IMR-90 (cell line): ENCODE measurements around the gene KRT72.

Experiments used
- BHLHE40 ChIP-seq: fragments of 150-350 bp; IDR thresholded peaks from 2 replicates; pipeline ENCODE4 v1.6.1; 2016; ENCODE audit warnings: mild to moderate bottlenecking, low read depth, low read length
- CHD1 ChIP-seq: IDR thresholded peaks from 2 replicates; pipeline ENCODE4 v1.6.1; 2012; ENCODE audit warnings: low read depth, low read length, improper control_type of control experiment
- MAFK ChIP-seq: IDR thresholded peaks from 2 replicates; pipeline ENCODE4 v1.6.1; 2012; ENCODE audit warnings: low read depth, low read length, improper control_type of control experiment
- MXI1 ChIP-seq: IDR thresholded peaks from 2 replicates; pipeline ENCODE4 v1.6.1; 2012; ENCODE audit warnings: low read depth, mild to moderate bottlenecking, low read length, moderate library complexity, borderline replicate concordance
- POLR2A ChIP-seq: IDR thresholded peaks from 2 replicates; pipeline ENCODE4 v1.6.1; 2012; ENCODE audit warnings: mild to moderate bottlenecking, low read depth, low read length
- RAD21 ChIP-seq: IDR thresholded peaks from 2 replicates; pipeline ENCODE4 v1.6.1; 2012; ENCODE audit warnings: low read length, improper control_type of control experiment
- RCOR1 ChIP-seq: IDR thresholded peaks from 2 replicates; pipeline ENCODE4 v1.6.1; 2012; ENCODE audit warnings: mild to moderate bottlenecking, low read length, improper control_type of control experiment; ENCODE audit not compliant: insufficient replicate concordance
- RFX5 ChIP-seq: IDR thresholded peaks from 2 replicates; pipeline ENCODE4 v1.8.0; 2012; ENCODE audit warnings: low read depth, mild to moderate bottlenecking, low read length, moderate library complexity
- SMC3 ChIP-seq: fragments of 150-350 bp; IDR thresholded peaks from 2 replicates; pipeline ENCODE4 v1.6.1; 2016; ENCODE audit warnings: low read depth, mild to moderate bottlenecking, antibody characterized with exemption, low read length, moderate library complexity
- TF ChIP-seq, protein P1 (sequence below): conservative IDR thresholded peaks from 2 replicates; pipeline ENCODE4 v1.5.1; 2012; ENCODE audit warnings: mild to moderate bottlenecking, low read depth, low read length, improper control_type of control experiment
- TF ChIP-seq, protein P2 (sequence below): fragments of 150-350 bp; IDR thresholded peaks from 2 replicates; pipeline ENCODE4 v1.6.1; 2017; ENCODE audit warnings: mild to moderate bottlenecking, antibody characterized with exemption, low read length, low read depth
- TF ChIP-seq, protein P3 (sequence below): fragments of 150-350 bp; IDR thresholded peaks from 2 replicates; pipeline ENCODE4 v1.6.1; 2016; ENCODE audit warnings: low read depth, mild to moderate bottlenecking, low read length, moderate library complexity, borderline replicate concordance

DNA sequence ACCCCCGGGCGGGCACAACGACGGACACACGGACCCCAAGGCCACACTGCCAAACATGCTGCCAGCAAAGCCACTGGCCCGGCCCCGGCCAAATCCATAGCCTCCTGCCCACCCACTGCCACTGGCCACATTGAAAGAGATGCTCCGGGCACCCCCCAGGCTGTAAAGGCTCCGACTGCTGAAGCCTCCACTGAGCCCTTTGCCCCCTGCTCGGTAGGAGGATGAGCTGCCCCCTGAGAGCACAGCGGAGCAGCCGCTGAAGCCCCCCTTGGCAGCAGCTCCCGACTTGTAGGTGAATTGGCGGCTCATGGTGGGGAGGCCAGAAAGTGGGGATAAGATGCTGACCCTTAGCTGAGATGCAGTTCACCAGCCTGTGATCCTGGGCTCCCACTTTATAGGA lies 17.0 kb upstream of the KRT72 start, which contains the start of gene KRT73:
- TF ChIP-seq POLR2A (no peak), RFX5 (no peak), SMC3 (no peak), RAD21 (no peak), BHLHE40 (no peak), CHD1 (no peak), MXI1 (no peak), RCOR1 (no peak), MAFK (no peak)
- TF ChIP-seq, protein P1, sequence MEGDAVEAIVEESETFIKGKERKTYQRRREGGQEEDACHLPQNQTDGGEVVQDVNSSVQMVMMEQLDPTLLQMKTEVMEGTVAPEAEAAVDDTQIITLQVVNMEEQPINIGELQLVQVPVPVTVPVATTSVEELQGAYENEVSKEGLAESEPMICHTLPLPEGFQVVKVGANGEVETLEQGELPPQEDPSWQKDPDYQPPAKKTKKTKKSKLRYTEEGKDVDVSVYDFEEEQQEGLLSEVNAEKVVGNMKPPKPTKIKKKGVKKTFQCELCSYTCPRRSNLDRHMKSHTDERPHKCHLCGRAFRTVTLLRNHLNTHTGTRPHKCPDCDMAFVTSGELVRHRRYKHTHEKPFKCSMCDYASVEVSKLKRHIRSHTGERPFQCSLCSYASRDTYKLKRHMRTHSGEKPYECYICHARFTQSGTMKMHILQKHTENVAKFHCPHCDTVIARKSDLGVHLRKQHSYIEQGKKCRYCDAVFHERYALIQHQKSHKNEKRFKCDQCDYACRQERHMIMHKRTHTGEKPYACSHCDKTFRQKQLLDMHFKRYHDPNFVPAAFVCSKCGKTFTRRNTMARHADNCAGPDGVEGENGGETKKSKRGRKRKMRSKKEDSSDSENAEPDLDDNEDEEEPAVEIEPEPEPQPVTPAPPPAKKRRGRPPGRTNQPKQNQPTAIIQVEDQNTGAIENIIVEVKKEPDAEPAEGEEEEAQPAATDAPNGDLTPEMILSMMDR: no peak
- TF ChIP-seq, protein P2, sequence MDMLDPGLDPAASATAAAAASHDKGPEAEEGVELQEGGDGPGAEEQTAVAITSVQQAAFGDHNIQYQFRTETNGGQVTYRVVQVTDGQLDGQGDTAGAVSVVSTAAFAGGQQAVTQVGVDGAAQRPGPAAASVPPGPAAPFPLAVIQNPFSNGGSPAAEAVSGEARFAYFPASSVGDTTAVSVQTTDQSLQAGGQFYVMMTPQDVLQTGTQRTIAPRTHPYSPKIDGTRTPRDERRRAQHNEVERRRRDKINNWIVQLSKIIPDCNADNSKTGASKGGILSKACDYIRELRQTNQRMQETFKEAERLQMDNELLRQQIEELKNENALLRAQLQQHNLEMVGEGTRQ: no peak
- TF ChIP-seq, protein P3, sequence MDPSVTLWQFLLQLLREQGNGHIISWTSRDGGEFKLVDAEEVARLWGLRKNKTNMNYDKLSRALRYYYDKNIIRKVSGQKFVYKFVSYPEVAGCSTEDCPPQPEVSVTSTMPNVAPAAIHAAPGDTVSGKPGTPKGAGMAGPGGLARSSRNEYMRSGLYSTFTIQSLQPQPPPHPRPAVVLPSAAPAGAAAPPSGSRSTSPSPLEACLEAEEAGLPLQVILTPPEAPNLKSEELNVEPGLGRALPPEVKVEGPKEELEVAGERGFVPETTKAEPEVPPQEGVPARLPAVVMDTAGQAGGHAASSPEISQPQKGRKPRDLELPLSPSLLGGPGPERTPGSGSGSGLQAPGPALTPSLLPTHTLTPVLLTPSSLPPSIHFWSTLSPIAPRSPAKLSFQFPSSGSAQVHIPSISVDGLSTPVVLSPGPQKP: no peak
